Sigmoid colon (tissue), 7 donors: ENCODE data around the gene SLC34A2. TPM values are rescaled to one million over a fixed set of nuclear protein-coding genes. Genes with fewer than 3 reads are reported as not detected.

Source experiments
- DNase-seq: peaks from one replicate; pipeline ENCODE4 v3.0.0-alpha.2; 2019
- H3K27ac ChIP-seq, 4 donors: fragments of 200-600 bp; sonication (generic); one replicate each; pipeline ENCODE4 v1.5.1; 2016 to 2019; ENCODE audit warnings: mild to moderate bottlenecking in 1 of 4
- H3K27me3 ChIP-seq, 3 donors: fragments of 200-600 bp; sonication (generic); one replicate each; pipeline ENCODE4 v1.5.1; 2019; ENCODE audit warnings: mild to moderate bottlenecking in 1 of 3
- H3K36me3 ChIP-seq, 4 donors: fragments of 200-600 bp; sonication (generic); one replicate each; pipeline ENCODE4 v1.5.1; 2016 to 2019
- H3K4me1 ChIP-seq, 4 donors: fragments of 200-600 bp; sonication (generic); one replicate each; pipeline ENCODE4 v1.5.1; 2017 to 2019
- H3K4me3 ChIP-seq, 4 donors: fragments of 200-600 bp; sonication (generic); one replicate each; pipeline ENCODE4 v1.5.1; 2017 to 2019; ENCODE audit warnings: mild to moderate bottlenecking in 2 of 4, moderate library complexity in 1 of 4
- H3K9me3 ChIP-seq, 4 donors: fragments of 200-600 bp in 3 of 4; sonication (generic) in 3 of 4; one replicate each; pipeline versions ENCODE4 v1.5.1 to v1.6.1; 2013 to 2019
- CTCF ChIP-seq, 4 experiments: fragments of 450-650 bp in 3 of 4; fragments of 200-600 bp in 1 of 4; IDR thresholded peaks; one replicate each; pipeline ENCODE4 v1.5.1; 2016 to 2019; ENCODE audit warnings: antibody characterized with exemption in 4 of 4, mild to moderate bottlenecking in 3 of 4, moderate library complexity in 2 of 4
- EP300 ChIP-seq, 4 donors: sonication (generic); formaldehyde crosslinking; IDR thresholded peaks; one replicate each; pipeline ENCODE4 v1.6.1; 2017; ENCODE audit warnings: antibody characterized with exemption in 4 of 4
- POLR2A ChIP-seq, 2 donors: fragments of 450-650 bp; IDR thresholded peaks; one replicate each; pipeline ENCODE4 v1.6.1; 2016; ENCODE audit warnings: antibody characterized with exemption in 2 of 2, mild to moderate bottlenecking in 2 of 2, moderate library complexity in 2 of 2
- POLR2AphosphoS5 ChIP-seq, 4 donors: sonication (generic); formaldehyde crosslinking; IDR thresholded peaks; one replicate each; pipeline ENCODE4 v1.6.1; 2017; ENCODE audit warnings: antibody characterized with exemption in 4 of 4
- WGBS, 2 donors: extraction: QIAGEN DNeasy Blood & Tissue Kit; methylation state at CpG; one replicate each; pipeline ENCODE4 v1.1.7; 2013; 5-methylcytosine and 5-hydroxymethylcytosine counted together
- intact Hi-C: fragments of 100-400 bp; cut with DNase I; formaldehyde crosslinking; loops from one replicate; pipeline ENCODE4 v1.15.1; 2023
- polyA plus RNA-seq, 3 donors: library from polyadenylated mRNA; stranded (reverse); fragments of 200-250 nt; gene quantifications; one replicate each; pipeline ENCODE4 v1.2.3, GENCODE V29; 2013
- total RNA-seq, 4 donors: library from RNA; depleted of rRNA; stranded (reverse); fragments of >200 nt; gene quantifications; one replicate each; pipeline ENCODE4 v1.1.0, GENCODE V29; 2016
- donor health status: healthy with polysubstance abuse.
- donor health status: Bipolar disorder and iron deficiency.
- donor health status: healthy.

SLC34A2 gene
- total and polyA plus RNA-seq, 7 donors = 0.03 to 0.60 TPM; not detected in 5

GRCh38 chr4:25663781-25664180 is 8.1 kb downstream of the SLC34A2 start:
- Histone ChIP-seq H3K4me3 (no peak overlapping the region), H3K4me1 (no peaks in the 10 kb centered on the region), H3K36me3 (no peaks in the 10 kb centered on the region), H3K9me3 (no peaks in the 10 kb centered on the region), H3K27me3 (no peaks in the 10 kb centered on the region), H3K27ac (no peak overlapping the region)
- intact Hi-C loops = no loop called here
- no peak for DNase-seq
- TF ChIP-seq POLR2AphosphoS5 (IDR thresholded peaks at IDR 0.05) (no peak), EP300 (IDR thresholded peaks at IDR 0.05) (no peak), CTCF (IDR thresholded peaks at IDR 0.05) (no peak), POLR2A (IDR thresholded peaks at IDR 0.05) (no peak)
- 51 to 55% methylated on average over 8 of the region's 8 CpGs for WGBS, 2 donors

DNA sequence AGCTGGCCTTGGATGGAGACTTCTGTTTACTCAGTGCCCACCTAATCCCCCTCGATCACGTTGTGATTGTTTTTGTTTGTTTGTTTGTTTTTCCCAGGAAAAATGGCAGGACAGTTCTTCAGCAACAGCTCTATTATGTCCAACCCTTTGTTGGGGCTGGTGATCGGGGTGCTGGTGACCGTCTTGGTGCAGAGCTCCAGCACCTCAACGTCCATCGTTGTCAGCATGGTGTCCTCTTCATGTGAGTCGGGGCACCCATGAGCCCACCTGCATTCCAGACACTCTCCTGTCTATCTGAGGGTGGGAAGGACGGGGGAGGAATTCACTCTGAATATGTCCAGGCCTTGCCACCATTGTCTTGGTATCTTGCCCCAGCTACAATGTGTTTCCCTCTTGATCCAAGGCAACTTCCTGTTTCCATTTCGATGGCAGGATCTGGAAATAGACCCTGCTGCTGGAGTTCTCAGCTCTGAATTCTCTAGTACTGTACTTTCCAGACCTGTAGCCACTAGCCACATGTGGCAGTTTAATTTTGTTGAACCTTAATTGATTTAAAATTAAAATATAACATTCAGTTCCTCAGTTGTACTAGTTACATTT is 10.5 kb downstream of the SLC34A2 start:
- no peak for DNase-seq
- Histone ChIP-seq H3K9me3 (no peaks in the 10 kb centered on the region), H3K27ac (no peak overlapping the region), H3K4me1 (no peaks in the 10 kb centered on the region), H3K36me3 (no peaks in the 10 kb centered on the region), H3K27me3 (no peaks in the 10 kb centered on the region), H3K4me3 (no peak overlapping the region)
- 78 to 85% methylated on average over 9 of the region's 9 CpGs for WGBS, 2 donors
- intact Hi-C loops = no loop called here
- no peak for TF ChIP-seq POLR2A (IDR thresholded peaks at IDR 0.05)
- no peak for TF ChIP-seq EP300 (IDR thresholded peaks at IDR 0.05)
- TF ChIP-seq CTCF (IDR thresholded peaks at IDR 0.05) = no peak

DNA sequence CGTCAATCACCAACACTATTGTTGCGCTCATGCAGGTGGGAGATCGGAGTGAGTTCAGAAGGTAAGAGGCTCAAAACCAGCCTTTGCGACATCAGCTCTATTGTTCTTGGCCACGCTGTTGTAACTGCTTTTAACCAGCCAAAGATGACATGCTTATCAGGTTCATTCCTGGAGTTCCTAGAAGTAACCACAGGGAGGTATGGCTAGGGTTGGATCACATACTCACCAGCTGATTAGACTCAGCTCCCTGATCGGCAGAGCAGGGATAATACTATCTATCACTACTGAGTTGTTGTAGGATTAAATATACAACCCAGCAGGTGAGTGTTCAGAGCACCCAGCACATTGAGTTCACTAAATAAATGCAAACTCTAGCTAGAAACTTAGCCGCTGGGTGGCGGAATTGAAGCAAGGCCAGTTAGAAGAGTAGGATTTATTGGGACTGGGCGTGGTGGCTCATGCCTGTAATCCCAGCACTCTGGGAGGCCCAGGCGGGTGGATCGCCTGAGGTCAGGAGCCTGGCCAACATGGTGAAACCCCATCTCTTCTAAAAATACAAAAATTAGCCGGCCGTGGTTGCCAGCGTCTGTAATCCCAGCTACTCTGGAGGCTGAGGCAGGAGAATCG is 12.4 kb downstream of the SLC34A2 start:
- Histone ChIP-seq H3K4me3 (no peak overlapping the region), H3K9me3 (no peaks in the 10 kb centered on the region), H3K4me1 (no peaks in the 10 kb centered on the region), H3K27ac (no peak overlapping the region), H3K27me3 (no peaks in the 10 kb centered on the region), H3K36me3 (no peaks in the 10 kb centered on the region)
- 78 to 90% methylated on average over 15 of the region's 15 CpGs for WGBS, 2 donors
- intact Hi-C loops = no loop called here
- DNase-seq = no peak
- no peak for TF ChIP-seq POLR2AphosphoS5 (IDR thresholded peaks at IDR 0.05)
- no peak for TF ChIP-seq CTCF (IDR thresholded peaks at IDR 0.05)
- TF ChIP-seq EP300 (IDR thresholded peaks at IDR 0.05) = no peak
- no peak for TF ChIP-seq POLR2A (IDR thresholded peaks at IDR 0.05)

- H3K4me1 ChIP-seq = no peaks in the 10 kb centered on the region
- intact Hi-C loops = no loop called here
- no peaks in the 10 kb centered on the region for H3K27me3 ChIP-seq
- H3K36me3 ChIP-seq = no peaks in the 10 kb centered on the region
- no peak overlapping the region for H3K27ac ChIP-seq
- DNase-seq = no peak
- TF ChIP-seq POLR2A (IDR thresholded peaks at IDR 0.05) = no peak
- TF ChIP-seq EP300 (IDR thresholded peaks at IDR 0.05) = no peak
- no peak for TF ChIP-seq CTCF (IDR thresholded peaks at IDR 0.05)
- TF ChIP-seq POLR2AphosphoS5 (IDR thresholded peaks at IDR 0.05) = no peak
- no peak overlapping the region for H3K4me3 ChIP-seq
- WGBS, 2 donors = 83 to 84% methylated on average over 4 of the region's 4 CpGs
- H3K9me3 ChIP-seq = no peaks in the 10 kb centered on the region
Observed at GRCh38 chr4:25670991-25671390, 15.3 kb downstream of the SLC34A2 start.

DNA sequence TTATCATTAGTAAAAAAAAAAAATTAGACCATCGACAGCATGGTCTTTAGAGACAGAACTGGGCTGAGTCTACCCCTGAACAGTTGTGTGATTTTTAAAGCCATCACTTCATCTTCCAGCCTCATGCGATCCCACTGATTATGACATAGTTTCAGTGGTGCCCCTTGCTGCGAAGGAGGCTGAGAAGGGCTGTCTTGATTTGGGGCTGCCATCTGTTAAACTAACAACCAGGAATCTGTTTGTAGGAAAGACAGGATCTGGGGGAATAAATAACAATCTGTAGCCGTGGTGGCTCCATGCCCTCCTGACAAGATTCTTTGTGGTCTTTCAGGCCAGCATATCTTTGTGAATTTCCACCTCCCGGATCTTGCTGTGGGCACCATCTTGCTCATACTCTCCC is 17.1 kb downstream of the SLC34A2 start:
- no peak for DNase-seq
- TF ChIP-seq EP300 (IDR thresholded peaks at IDR 0.05) = no peak
- TF ChIP-seq CTCF (IDR thresholded peaks at IDR 0.05) = no peak
- no peak for TF ChIP-seq POLR2AphosphoS5 (IDR thresholded peaks at IDR 0.05)
- no peak for TF ChIP-seq POLR2A (IDR thresholded peaks at IDR 0.05)
- H3K36me3 ChIP-seq = no peaks in the 10 kb centered on the region
- no peaks in the 10 kb centered on the region for H3K4me1 ChIP-seq
- H3K27me3 ChIP-seq = no peaks in the 10 kb centered on the region
- H3K9me3 ChIP-seq = no peaks in the 10 kb centered on the region
- no peak overlapping the region for H3K4me3 ChIP-seq
- no peak overlapping the region for H3K27ac ChIP-seq
- WGBS, 2 donors = 92 to 94% methylated on average over 5 of the region's 5 CpGs
- intact Hi-C loops = no loop called here
